SU-DHL-6 (cell line): ENCODE results near the gene HRC.

Source experiments
- H2AFZ ChIP-seq: fragments of 200-600 bp; sonication (generic); 2 replicates; pipeline ENCODE4 v1.6.1; 2014; ENCODE audit warnings: low read depth, mild to moderate bottlenecking, moderate library complexity, mixed read lengths, antibody characterized with exemption, low read length; ENCODE audit not compliant: severe bottlenecking
- H3F3A ChIP-seq: fragments of 200-600 bp; shearing (Covaris generic); 2 replicates; pipeline ENCODE4 v1.6.0; 2016; ENCODE audit warnings: antibody characterized with exemption, mild to moderate bottlenecking; ENCODE audit not compliant: insufficient read depth
- H3K27ac ChIP-seq: fragments of 200-600 bp; sonication (generic); 2 replicates; pipeline ENCODE4 v1.5.1; 2016; ENCODE audit warnings: low read depth, mild to moderate bottlenecking, low read length, moderate library complexity, mixed read lengths
- H3K27me3 ChIP-seq: fragments of 200-600 bp; sonication (generic), shearing (Covaris generic); 2 replicates; pipeline ENCODE4 v1.6.0; 2014; ENCODE audit warnings: mild to moderate bottlenecking, low read length
- H3K36me3 ChIP-seq: fragments of 200-600 bp; sonication (generic); 2 replicates; pipeline ENCODE4 v1.6.1; 2014; ENCODE audit warnings: mild to moderate bottlenecking, low read length, mixed read lengths
- H3K4me2 ChIP-seq: fragments of 300-600, 200-600 bp; shearing (Covaris generic), sonication (generic); 2 replicates; pipeline ENCODE4 v1.6.0; 2014; ENCODE audit warnings: low read length, low read depth, mild to moderate bottlenecking; ENCODE audit not compliant: poor library complexity, severe bottlenecking
- H3K4me3 ChIP-seq: fragments of 200-600 bp; sonication (generic); 2 replicates; pipeline ENCODE4 v1.5.1; 2014; ENCODE audit warnings: antibody characterized with exemption, low read length, mild to moderate bottlenecking, mixed read lengths; ENCODE audit not compliant: insufficient read depth, poor library complexity, severe bottlenecking
- H3K79me2 ChIP-seq: fragments of 200-600 bp; sonication (generic); 2 replicates; pipeline ENCODE4 v1.6.1; 2014; ENCODE audit warnings: mild to moderate bottlenecking, low read length, moderate library complexity; ENCODE audit not compliant: insufficient read depth
- H3K9ac ChIP-seq: fragments of 200-600 bp; sonication (generic); 2 replicates; pipeline ENCODE4 v1.7.0; 2014; ENCODE audit warnings: mild to moderate bottlenecking, low read length
- H3K9me2 ChIP-seq: fragments of 200-600 bp; sonication (generic); replicated peaks from 2 replicates; pipeline ENCODE4 v1.6.1; 2014; ENCODE audit warnings: low read length; ENCODE audit not compliant: insufficient read depth
- H3K9me3 ChIP-seq: fragments of 200-600 bp; sonication (generic); 2 replicates; pipeline ENCODE4 v1.6.1; 2014; ENCODE audit warnings: low read length, mixed read lengths; ENCODE audit not compliant: insufficient read depth
- H4K20me1 ChIP-seq: fragments of 200-600 bp; sonication (generic); 2 replicates; pipeline ENCODE4 v1.6.1; 2014; ENCODE audit warnings: low read depth, mild to moderate bottlenecking, antibody characterized with exemption, low read length, moderate library complexity, mixed read lengths
- EZH2phosphoT487 ChIP-seq: fragments of 200-600 bp; sonication (generic), shearing (Covaris generic); conservative IDR thresholded peaks from 2 replicates; pipeline ENCODE4 v1.6.1; 2018; ENCODE audit warnings: mild to moderate bottlenecking, antibody characterized with exemption, low read length, moderate library complexity, mixed read lengths
- TF ChIP-seq, protein P1 (sequence below): fragments of 200-600 bp; sonication (generic); IDR thresholded peaks from one replicate; pipeline ENCODE4 v1.5.1; 2017; ENCODE audit warnings: antibody characterized with exemption, mild to moderate bottlenecking, low read length, moderate library complexity; ENCODE audit not compliant: insufficient read depth, poor library complexity, severe bottlenecking

Gene HRC

DNA sequence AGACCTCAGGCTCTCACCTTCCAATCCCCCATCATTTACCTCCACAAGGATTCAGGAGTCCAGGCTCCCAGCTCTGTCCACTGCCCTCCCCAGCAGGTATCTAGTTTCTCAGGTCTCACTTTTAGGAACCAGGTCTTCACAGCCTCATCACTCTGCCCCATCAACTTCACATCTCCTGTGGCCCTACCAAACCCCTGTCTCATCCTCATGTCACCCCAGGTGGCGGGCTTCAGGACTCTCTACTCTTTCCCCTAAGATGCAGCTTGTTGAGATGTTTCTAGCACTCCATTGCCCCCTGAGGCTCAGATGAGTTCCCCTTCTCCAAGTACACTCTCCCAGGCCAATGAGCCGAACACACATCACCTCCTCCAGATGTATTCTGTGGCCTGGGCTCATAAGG, 34.3 kb downstream of the HRC start:
- no peak for TF ChIP-seq EZH2phosphoT487
- TF ChIP-seq, protein P1, sequence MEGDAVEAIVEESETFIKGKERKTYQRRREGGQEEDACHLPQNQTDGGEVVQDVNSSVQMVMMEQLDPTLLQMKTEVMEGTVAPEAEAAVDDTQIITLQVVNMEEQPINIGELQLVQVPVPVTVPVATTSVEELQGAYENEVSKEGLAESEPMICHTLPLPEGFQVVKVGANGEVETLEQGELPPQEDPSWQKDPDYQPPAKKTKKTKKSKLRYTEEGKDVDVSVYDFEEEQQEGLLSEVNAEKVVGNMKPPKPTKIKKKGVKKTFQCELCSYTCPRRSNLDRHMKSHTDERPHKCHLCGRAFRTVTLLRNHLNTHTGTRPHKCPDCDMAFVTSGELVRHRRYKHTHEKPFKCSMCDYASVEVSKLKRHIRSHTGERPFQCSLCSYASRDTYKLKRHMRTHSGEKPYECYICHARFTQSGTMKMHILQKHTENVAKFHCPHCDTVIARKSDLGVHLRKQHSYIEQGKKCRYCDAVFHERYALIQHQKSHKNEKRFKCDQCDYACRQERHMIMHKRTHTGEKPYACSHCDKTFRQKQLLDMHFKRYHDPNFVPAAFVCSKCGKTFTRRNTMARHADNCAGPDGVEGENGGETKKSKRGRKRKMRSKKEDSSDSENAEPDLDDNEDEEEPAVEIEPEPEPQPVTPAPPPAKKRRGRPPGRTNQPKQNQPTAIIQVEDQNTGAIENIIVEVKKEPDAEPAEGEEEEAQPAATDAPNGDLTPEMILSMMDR: no peak
- 0 out of 2 replicates have a peak, but pooled peaks cover 4% of the 10 kb centered on the region for H3F3A ChIP-seq
- H3K4me3 ChIP-seq: no peak overlapping the region
- no peaks in the 10 kb centered on the region for H3K79me2 ChIP-seq
- no peaks in the 10 kb centered on the region for H3K27me3 ChIP-seq
- no peak overlapping the region for H3K27ac ChIP-seq
- H3K9me3 ChIP-seq: no peaks in the 10 kb centered on the region
- no peaks in the 10 kb centered on the region for H4K20me1 ChIP-seq
- no peaks in the 10 kb centered on the region for H3K9me2 ChIP-seq
- H3K36me3 ChIP-seq: no peaks in the 10 kb centered on the region
- H3K4me2 ChIP-seq: no peak overlapping the region
- H2AFZ ChIP-seq: no peak overlapping the region
- no peak overlapping the region for H3K9ac ChIP-seq

DNA sequence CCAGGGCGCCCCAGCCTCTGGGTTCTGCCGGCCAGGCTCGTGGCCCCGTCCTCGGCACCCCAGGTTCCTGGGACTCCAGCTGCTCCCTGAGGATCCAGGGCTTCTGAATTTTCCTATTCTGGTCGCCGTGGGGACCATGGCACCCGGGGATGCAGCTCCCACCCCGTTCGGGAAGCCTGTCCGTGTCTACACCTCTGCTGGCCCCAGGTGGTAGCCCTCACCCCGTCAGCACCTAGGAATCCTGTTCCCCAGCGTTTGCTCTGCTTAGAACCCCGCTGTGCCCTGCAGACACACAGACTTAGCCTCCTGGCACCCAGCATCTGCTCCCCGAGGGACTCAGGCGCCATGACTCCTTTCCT, 34.9 kb downstream of the HRC start:
- peak overlapping the region; percentile 74; the same call in 1 of the 2 replicates for H3K9ac ChIP-seq
- peak overlapping the region; percentile 64 for H3K4me3 ChIP-seq
- TF ChIP-seq, protein P1: no peak
- no peak for TF ChIP-seq EZH2phosphoT487
- H3K9me2 ChIP-seq: no peaks in the 10 kb centered on the region
- H3K36me3 ChIP-seq: no peaks in the 10 kb centered on the region
- H3K9me3 ChIP-seq: no peaks in the 10 kb centered on the region
- no peak overlapping the region for H3K27ac ChIP-seq
- H2AFZ ChIP-seq: peak overlapping the region; percentile 55
- H3K4me2 ChIP-seq: peak overlapping the region; percentile 72
- no peaks in the 10 kb centered on the region for H3K27me3 ChIP-seq
- peaks cover 4% of the 10 kb centered on the region; the same call in 1 of the 2 replicates for H3F3A ChIP-seq
- no peaks in the 10 kb centered on the region for H3K79me2 ChIP-seq
- H4K20me1 ChIP-seq: no peaks in the 10 kb centered on the region

DNA sequence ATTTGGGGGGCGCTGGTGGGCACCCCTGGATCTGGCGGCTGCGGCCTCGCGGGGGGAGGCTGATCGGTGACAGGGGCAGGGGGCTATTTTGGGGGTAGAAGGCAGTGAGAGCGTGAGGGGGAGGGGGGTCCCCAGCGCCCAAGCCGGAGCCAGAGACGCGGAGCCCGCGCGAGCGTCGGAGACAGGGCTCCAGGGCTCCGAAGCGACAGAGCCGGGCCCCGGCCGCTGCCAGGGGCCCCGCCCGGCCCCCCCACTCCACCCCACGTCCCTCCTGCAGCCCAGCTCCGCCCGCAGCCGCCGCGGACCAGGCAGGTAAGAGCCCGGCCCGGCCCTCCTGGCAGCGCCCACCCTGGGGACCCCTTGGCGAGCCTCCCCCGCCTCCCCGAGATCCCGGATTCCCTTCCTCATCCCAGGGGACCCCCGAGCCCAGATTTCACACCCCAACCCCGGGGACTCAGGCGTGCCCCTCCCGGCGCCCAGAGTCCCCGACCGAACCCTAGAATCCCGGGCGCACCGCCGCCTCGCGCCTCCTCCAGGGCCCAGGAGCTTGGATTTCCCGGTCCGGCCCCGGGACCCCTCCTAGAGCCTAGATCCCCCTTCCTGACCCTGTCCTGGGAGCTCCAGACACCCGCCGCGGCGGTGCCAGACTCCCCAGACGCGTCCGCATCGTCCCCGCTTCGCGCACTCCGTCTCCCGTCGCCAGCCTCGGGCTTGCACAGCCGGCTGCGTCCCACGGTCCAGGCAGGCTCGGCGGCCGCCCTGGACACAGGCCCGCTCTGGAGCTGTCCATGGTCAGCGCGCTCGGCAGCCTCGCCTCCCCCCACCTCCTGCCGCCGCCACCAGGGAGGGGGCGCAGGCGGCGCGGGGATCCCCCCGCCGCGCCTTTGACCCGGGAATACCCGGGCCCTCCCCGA, 35.5 kb downstream of the HRC start, which contains the start of gene PPFIA3:
Gene PPFIA3 (plus strand): TSS at position 134 of the 914 bp plus-strand sequence. CDS start 8,330 bp downstream, outside the sequence.
- no peaks in the 10 kb centered on the region for H3K36me3 ChIP-seq
- H3K4me3 ChIP-seq: peak within 1 kb of the TSS; percentile 66
- H3K9me3 ChIP-seq: no peaks in the 10 kb centered on the region
- H3K79me2 ChIP-seq: no peaks in the 10 kb centered on the region
- H3K27me3 ChIP-seq: no peaks in the 10 kb centered on the region
- H4K20me1 ChIP-seq: no peaks in the 10 kb centered on the region
- TF ChIP-seq, protein P1: no peak
- TF ChIP-seq EZH2phosphoT487: no peak
- no peaks in the 10 kb centered on the region for H3K9me2 ChIP-seq
- peak within 1 kb of the TSS; percentile 55 for H2AFZ ChIP-seq
- H3F3A ChIP-seq: peaks cover 7% of the 10 kb centered on the region; the same call in 1 of the 2 replicates
- peak within 1 kb of the TSS; percentile 89 for H3K4me2 ChIP-seq
- H3K9ac ChIP-seq: peak within 1 kb of the TSS; percentile 74
- H3K27ac ChIP-seq: peak within 1 kb of the TSS; percentile 65
